NCI-H526 (cell line): ENCODE results near the gene ELMOD3.
A peak's percentile ranks its signal among the peaks of the same experiment; 100 is the strongest.
"Not testable (repeated sequence)": the region's sequence is repeated elsewhere in the genome, so short reads cannot be mapped to it uniquely, and the experiment has no call there.

Experiments used
- DNase-seq, 2 experiments: peaks; one replicate each; lab custom pipeline; 2025; lab: John Stamatoyannopoulos, UW

ELMOD3 gene

GRCh38 chr2:85329181-85329651 is 25.4 kb upstream of the ELMOD3 start:
- peak in 1 of 2 experiments; percentile 33 for DNase-seq

- DNase-seq = not testable (repeated sequence)
These were observed 24.9 kb upstream of the ELMOD3 start for GRCh38 chr2:85329701-85330100.

GRCh38 chr2:85330839-85331636 is 23.5 kb upstream of the ELMOD3 start:
- DNase-seq = no peak

- DNase-seq = not testable (repeated sequence)
These were observed 20.7 kb upstream of the ELMOD3 start for GRCh38 chr2:85333877-85334276.

GRCh38 chr2:85334928-85335327 is 19.6 kb upstream of the ELMOD3 start:
- peak in 1 of 2 experiments; percentile 4 for DNase-seq

- DNase-seq = no peak
These were observed 14.3 kb upstream of the ELMOD3 start for GRCh38 chr2:85340034-85340892.

- no peak for DNase-seq
These were observed 13.1 kb upstream of the ELMOD3 start for GRCh38 chr2:85341269-85342029.

- no peak for DNase-seq
These were observed 12.4 kb upstream of the ELMOD3 start for GRCh38 chr2:85342156-85342555.

- DNase-seq = not testable (repeated sequence)
These were observed 11.2 kb upstream of the ELMOD3 start for GRCh38 chr2:85343207-85343895.

GRCh38 chr2:85344356-85344954 is 10.1 kb upstream of the ELMOD3 start:
- no peak for DNase-seq

GRCh38 chr2:85347599-85347998 is 7.0 kb upstream of the ELMOD3 start:
- no peak for DNase-seq

- DNase-seq = peak in 1 of 2 experiments; percentile 52
These were observed 688 bp upstream of the ELMOD3 start for GRCh38 chr2:85353876-85354285.

GRCh38 chr2:85355073-85355410 is 473 bp downstream of the ELMOD3 start:
- DNase-seq = no peak

GRCh38 chr2:85355521-85355920 is 952 bp downstream of the ELMOD3 start:
- no peak for DNase-seq

GRCh38 chr2:85356186-85356585 is 1.6 kb downstream of the ELMOD3 start:
- no peak for DNase-seq

- no peak for DNase-seq
These were observed 3.2 kb downstream of the ELMOD3 start for GRCh38 chr2:85357736-85358135.

GRCh38 chr2:85362653-85363387 is 8.3 kb downstream of the ELMOD3 start:
- DNase-seq = not testable (repeated sequence)

- DNase-seq = no peak
These were observed 12.6 kb downstream of the ELMOD3 start for GRCh38 chr2:85367180-85367579.

- DNase-seq = no peak
These were observed 14.4 kb downstream of the ELMOD3 start for GRCh38 chr2:85368921-85369320.

GRCh38 chr2:85369500-85369899 is 14.9 kb downstream of the ELMOD3 start:
- no peak for DNase-seq
